Measurements from ENCODE around the gene VEZF1.

The VEZF1 gene

GRCh38 chr17:57925361-57925990, 62.6 kb downstream of the VEZF1 start:
- no peak for DNase-seq

- no peak for DNase-seq
Observed at GRCh38 chr17:57924677-57925076, 63.4 kb downstream of the VEZF1 start.

All from activated T-cell treated with anti-CD3 and anti-CD28 coated beads for 4 hours (primary cell).